ENCODE data around the gene FOXD1. TPM values are rescaled to one million over a fixed set of nuclear protein-coding genes. Genes with fewer than 3 reads are reported as not detected.

The FOXD1 gene
- total RNA-seq, 2 donors from 2014 or later, result not detected

GRCh38 chr5:73483676-73484075 is 35.1 kb upstream of the FOXD1 start:
- no peak for DNase-seq
- ATAC-seq, result no peak
- Histone ChIP-seq H3K4me1 (no peaks in the 10 kb centered on the region), H3K9me3 (no peaks in the 10 kb centered on the region), H3K27me3 (no peaks in the 10 kb centered on the region), H3K4me3 (no peak overlapping the region), H3K36me3 (replicated peaks in 1 of 2; ENCODE audit: insufficient read depth in 1 of 2, low read depth in 2 of 2) (no peaks in the 10 kb centered on the region), H3K27ac (no peak overlapping the region)
- intact Hi-C loops (cut with DNase I), result no loop called here
- TF ChIP-seq, protein P1, sequence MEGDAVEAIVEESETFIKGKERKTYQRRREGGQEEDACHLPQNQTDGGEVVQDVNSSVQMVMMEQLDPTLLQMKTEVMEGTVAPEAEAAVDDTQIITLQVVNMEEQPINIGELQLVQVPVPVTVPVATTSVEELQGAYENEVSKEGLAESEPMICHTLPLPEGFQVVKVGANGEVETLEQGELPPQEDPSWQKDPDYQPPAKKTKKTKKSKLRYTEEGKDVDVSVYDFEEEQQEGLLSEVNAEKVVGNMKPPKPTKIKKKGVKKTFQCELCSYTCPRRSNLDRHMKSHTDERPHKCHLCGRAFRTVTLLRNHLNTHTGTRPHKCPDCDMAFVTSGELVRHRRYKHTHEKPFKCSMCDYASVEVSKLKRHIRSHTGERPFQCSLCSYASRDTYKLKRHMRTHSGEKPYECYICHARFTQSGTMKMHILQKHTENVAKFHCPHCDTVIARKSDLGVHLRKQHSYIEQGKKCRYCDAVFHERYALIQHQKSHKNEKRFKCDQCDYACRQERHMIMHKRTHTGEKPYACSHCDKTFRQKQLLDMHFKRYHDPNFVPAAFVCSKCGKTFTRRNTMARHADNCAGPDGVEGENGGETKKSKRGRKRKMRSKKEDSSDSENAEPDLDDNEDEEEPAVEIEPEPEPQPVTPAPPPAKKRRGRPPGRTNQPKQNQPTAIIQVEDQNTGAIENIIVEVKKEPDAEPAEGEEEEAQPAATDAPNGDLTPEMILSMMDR (IDR thresholded peaks at IDR 0.05), result no peak
- no peak for TF ChIP-seq POLR2A (IDR thresholded peaks at IDR 0.05)
- WGBS, 2 donors, result 55 to 74% methylated on average over 4 of the region's 4 CpGs

- no peaks in the 10 kb centered on the region for H3K4me1 ChIP-seq
- intact Hi-C loops (cut with DNase I), result no loop called here
- 76 to 77% methylated on average over 4 of the region's 4 CpGs for WGBS, 2 donors
- ATAC-seq, result no peak
- no peaks in the 10 kb centered on the region for H3K27me3 ChIP-seq
- TF ChIP-seq POLR2A (IDR thresholded peaks at IDR 0.05), result no peak
- TF ChIP-seq, protein P1 (IDR thresholded peaks at IDR 0.05), result no peak
- no peaks in the 10 kb centered on the region for H3K9me3 ChIP-seq
- H3K27ac ChIP-seq, result no peak overlapping the region
- no peak overlapping the region for H3K4me3 ChIP-seq
- no peak for DNase-seq
- no peaks in the 10 kb centered on the region for H3K36me3 ChIP-seq (replicated peaks in 1 of 2; ENCODE audit: insufficient read depth in 1 of 2, low read depth in 2 of 2)
Observed at GRCh38 chr5:73482383-73483136, 34.0 kb upstream of the FOXD1 start.

GRCh38 chr5:73480500-73480899 is 31.9 kb upstream of the FOXD1 start:
- no peak for DNase-seq
- TF ChIP-seq, protein P1 (IDR thresholded peaks at IDR 0.05), result no peak
- TF ChIP-seq POLR2A (IDR thresholded peaks at IDR 0.05), result no peak
- Histone ChIP-seq H3K27me3 (no peaks in the 10 kb centered on the region), H3K27ac (no peak overlapping the region), H3K4me3 (no peak overlapping the region), H3K9me3 (no peaks in the 10 kb centered on the region), H3K4me1 (no peaks in the 10 kb centered on the region), H3K36me3 (replicated peaks in 1 of 2; ENCODE audit: insufficient read depth in 1 of 2, low read depth in 2 of 2) (no peaks in the 10 kb centered on the region)
- 75 to 81% methylated on average over 1 of the region's 1 CpG for WGBS, 2 donors
- intact Hi-C loops (cut with DNase I), result no loop called here
- no peak for ATAC-seq

GRCh38 chr5:73472116-73472515 is 23.5 kb upstream of the FOXD1 start:
- Histone ChIP-seq H3K27me3 (no peaks in the 10 kb centered on the region), H3K36me3 (replicated peaks in 1 of 2; ENCODE audit: insufficient read depth in 1 of 2, low read depth in 2 of 2) (no peaks in the 10 kb centered on the region), H3K27ac (no peak overlapping the region), H3K4me3 (no peak overlapping the region), H3K9me3 (no peaks in the 10 kb centered on the region), H3K4me1 (no peaks in the 10 kb centered on the region)
- TF ChIP-seq, protein P1 (IDR thresholded peaks at IDR 0.05), result no peak
- no peak for TF ChIP-seq POLR2A (IDR thresholded peaks at IDR 0.05)
- ATAC-seq (no peak), DNase-seq (no peak)
- WGBS, 2 donors, result 47 to 65% methylated on average over 3 of the region's 3 CpGs
- intact Hi-C loops (cut with DNase I), result no loop called here

DNA sequence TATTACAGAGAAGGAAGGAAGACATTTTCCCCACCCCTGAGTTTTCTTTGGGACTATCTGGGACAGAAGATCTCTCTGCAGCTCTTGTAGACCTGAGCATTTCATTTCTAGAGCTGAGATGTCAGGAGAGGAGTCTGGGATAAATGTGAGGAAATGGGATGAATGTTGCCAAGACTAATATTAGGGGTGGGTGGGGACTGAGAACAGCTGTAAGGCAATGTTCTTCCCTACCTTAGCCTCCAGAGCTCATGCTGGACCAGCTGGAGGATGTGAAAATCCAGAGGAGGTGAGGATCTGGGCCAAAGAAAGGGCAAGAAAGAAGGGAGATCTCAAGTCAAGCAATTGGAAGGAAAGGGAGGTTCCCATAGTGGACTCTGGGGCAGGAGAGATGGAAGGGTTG is 23.1 kb upstream of the FOXD1 start:
- intact Hi-C loops (cut with DNase I), result no loop called here
- Histone ChIP-seq H3K9me3 (no peaks in the 10 kb centered on the region), H3K4me1 (no peaks in the 10 kb centered on the region), H3K4me3 (no peak overlapping the region), H3K36me3 (replicated peaks in 1 of 2; ENCODE audit: insufficient read depth in 1 of 2, low read depth in 2 of 2) (no peaks in the 10 kb centered on the region), H3K27me3 (no peaks in the 10 kb centered on the region), H3K27ac (no peak overlapping the region)
- no peak for TF ChIP-seq POLR2A (IDR thresholded peaks at IDR 0.05)
- TF ChIP-seq, protein P1 (IDR thresholded peaks at IDR 0.05), result no peak
- ATAC-seq, result no peak
- no peak for DNase-seq

Data from body of pancreas (tissue), 4 donors.